Lower leg skin (tissue), 4 donors: ENCODE measurements around the gene STEAP1B. TPM values are rescaled to one million over a fixed set of nuclear protein-coding genes. Genes with fewer than 3 reads are reported as not detected.
"Not testable (repeated sequence)": the region's sequence is repeated elsewhere in the genome, so short reads cannot be mapped to it uniquely, and the experiment has no call there.

Experiments
- DNase-seq, 2 donors: peaks; one replicate each; pipeline ENCODE4 v3.0.0-alpha.2; 2019; ENCODE audit warnings: low spot score in 2 of 2
- H3K4me3 ChIP-seq: fragments of 200-600 bp; sonication (generic); 2 replicates; pipeline ENCODE4 v1.5.1; 2017; ENCODE audit warnings: mild to moderate bottlenecking, low read depth; ENCODE audit not compliant: poor library complexity, severe bottlenecking
- POLR2A ChIP-seq, 2 donors: fragments of 450-650 bp; IDR thresholded peaks; one replicate each; pipeline ENCODE4 v1.6.1; 2016 to 2017; ENCODE audit warnings: antibody characterized with exemption in 2 of 2, mild to moderate bottlenecking in 1 of 2, moderate library complexity in 1 of 2
- WGBS, 2 donors: methylation state at CpG; one replicate each; pipeline ENCODE4 v1.1.5; 2018; 5-methylcytosine and 5-hydroxymethylcytosine counted together
- intact Hi-C: fragments of 100-400 bp; cut with DNase I; formaldehyde crosslinking; loops from one replicate; pipeline ENCODE4 v1.15.0; 2023; ENCODE audit warnings: low total_unique reads
- total RNA-seq, 4 donors: library from RNA; depleted of rRNA; stranded (reverse); fragments of >200 nt; gene quantifications; one replicate each; pipeline ENCODE4 v1.1.0, GENCODE V29; 2016
- TF ChIP-seq, protein P1 (sequence below), 3 donors: fragments of 450-650 bp; IDR thresholded peaks; one replicate each; pipeline ENCODE4 v1.5.1; 2016; ENCODE audit warnings: antibody characterized with exemption in 3 of 3, mild to moderate bottlenecking in 3 of 3, moderate library complexity in 2 of 3

STEAP1B gene
- total RNA-seq, 4 donors from 2014 or later = 0.29 to 1.4 TPM; not detected in 2

DNA sequence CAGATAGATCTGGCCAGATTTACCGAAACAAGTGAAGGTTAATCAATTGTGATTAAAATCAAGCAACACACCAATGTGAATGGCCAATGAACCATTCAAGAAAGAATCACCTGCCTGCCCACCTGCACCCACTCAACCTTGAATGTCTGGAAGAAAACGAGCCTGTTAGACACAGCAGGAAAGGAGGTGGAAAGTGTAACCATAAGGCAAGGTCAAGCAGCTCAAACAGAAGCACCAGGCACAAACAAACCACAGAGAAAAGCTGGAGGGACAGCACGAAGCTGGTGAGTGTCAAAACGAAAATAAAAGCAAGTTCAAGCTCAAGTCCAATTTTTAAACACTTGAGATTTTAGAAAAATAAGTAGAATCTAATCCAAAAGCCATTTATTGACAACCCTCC, 64.9 kb downstream of the STEAP1B start:
- DNase-seq = no peak
- no peak overlapping the region for H3K4me3 ChIP-seq
- intact Hi-C loops = no loop called here
- WGBS, 2 donors = 71 to 78% methylated on average over 4 of the region's 4 CpGs
- TF ChIP-seq POLR2A (IDR thresholded peaks at IDR 0.05) = no peak
- TF ChIP-seq, protein P1, sequence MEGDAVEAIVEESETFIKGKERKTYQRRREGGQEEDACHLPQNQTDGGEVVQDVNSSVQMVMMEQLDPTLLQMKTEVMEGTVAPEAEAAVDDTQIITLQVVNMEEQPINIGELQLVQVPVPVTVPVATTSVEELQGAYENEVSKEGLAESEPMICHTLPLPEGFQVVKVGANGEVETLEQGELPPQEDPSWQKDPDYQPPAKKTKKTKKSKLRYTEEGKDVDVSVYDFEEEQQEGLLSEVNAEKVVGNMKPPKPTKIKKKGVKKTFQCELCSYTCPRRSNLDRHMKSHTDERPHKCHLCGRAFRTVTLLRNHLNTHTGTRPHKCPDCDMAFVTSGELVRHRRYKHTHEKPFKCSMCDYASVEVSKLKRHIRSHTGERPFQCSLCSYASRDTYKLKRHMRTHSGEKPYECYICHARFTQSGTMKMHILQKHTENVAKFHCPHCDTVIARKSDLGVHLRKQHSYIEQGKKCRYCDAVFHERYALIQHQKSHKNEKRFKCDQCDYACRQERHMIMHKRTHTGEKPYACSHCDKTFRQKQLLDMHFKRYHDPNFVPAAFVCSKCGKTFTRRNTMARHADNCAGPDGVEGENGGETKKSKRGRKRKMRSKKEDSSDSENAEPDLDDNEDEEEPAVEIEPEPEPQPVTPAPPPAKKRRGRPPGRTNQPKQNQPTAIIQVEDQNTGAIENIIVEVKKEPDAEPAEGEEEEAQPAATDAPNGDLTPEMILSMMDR (IDR thresholded peaks at IDR 0.05) = no peak

DNA sequence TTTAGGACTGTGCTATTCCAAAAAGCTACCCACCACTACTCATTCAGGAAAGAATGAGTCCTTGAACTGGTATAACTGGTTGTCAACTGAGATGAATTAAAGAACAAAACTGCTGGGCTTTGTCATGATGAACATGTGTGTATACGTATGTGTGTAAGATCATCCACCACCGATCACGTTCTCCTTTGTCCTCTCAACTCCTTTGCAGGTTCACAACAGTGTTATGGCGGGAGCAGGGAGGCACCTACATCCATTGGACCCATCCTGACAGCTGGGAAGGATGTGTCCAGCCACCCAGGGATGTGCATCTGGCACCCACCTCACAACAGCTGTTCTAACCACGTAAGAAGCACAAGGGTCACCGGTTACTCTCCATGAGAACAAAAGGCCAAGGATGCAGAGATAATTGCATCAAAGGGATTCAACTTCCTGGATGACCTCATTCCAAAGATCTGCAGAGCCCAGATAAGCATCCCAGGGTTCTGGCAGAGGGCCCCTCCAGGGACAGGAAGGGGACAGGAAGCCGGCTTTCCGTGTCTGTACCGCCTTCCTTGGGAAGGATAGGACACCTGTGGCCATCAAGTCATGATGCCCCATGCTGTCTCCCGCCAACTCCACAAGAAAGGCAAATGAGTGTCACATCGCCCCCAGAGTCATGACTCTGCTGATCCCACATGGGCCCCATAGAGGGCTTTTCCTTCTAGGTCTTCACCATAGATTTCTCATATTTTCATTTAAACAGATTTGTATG, 66.1 kb downstream of the STEAP1B start:
- H3K4me3 ChIP-seq = no peak overlapping the region
- 63 to 64% methylated on average over 11 of the region's 11 CpGs for WGBS, 2 donors
- intact Hi-C loops = no loop called here
- TF ChIP-seq POLR2A (IDR thresholded peaks at IDR 0.05) = no peak
- TF ChIP-seq, protein P1 (IDR thresholded peaks at IDR 0.05) = no peak
- no peak for DNase-seq

DNA sequence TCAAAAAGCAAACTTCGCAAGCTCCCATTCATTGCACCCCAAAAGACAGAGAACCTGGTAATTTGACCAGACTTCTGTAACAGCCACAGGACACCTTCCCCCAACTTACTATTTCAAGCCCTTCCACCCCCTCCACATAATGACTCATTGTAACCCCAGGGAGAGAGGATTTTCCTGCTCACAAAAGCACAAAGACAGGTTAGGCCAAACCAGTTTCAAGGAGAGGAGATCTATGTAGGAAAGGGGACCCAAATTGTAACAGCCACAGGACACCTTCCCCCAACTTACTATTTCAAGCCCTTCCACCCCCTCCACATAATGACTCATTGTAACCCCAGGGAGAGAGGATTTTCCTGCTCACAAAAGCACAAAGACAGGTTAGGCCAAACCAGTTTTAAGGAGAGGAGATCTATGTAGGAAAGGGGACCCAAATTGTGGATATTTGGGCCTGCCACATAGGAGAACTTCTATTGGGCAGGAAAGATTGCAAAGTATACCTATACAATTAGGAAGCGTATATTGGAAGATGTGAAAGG, 66.8 kb downstream of the STEAP1B start:
- DNase-seq, intact Hi-C loops, H3K4me3 ChIP-seq: not testable (repeated sequence)
- WGBS, 2 donors = 79 to 88% methylated on average over 2 of the region's 2 CpGs

DNA sequence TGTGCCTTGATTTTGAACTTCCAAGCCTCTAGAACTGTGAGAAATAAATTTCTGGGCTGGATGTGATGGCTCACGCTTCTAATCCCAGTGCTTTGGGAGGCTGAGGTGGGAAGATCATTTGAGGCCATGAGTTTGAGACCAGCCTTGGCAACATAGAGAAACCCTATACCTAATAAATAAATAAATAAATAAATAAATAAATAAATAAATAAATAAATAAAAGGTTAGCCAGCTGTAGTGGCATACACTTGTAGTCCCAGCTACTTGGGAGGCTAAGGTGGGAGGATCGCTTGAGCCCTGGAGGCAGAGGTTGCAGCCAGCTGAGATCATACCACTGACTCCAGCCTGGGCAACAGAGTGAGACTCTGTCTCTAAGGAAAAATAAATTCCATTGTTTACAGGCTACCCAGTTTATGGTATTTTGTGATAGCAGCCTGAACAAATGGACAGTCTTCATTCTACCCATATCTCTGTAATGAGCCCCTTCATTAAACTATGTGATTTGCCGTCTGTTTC, 67.7 kb downstream of the STEAP1B start:
- no peak overlapping the region for H3K4me3 ChIP-seq
- no peak for TF ChIP-seq POLR2A (IDR thresholded peaks at IDR 0.05)
- TF ChIP-seq, protein P1 (IDR thresholded peaks at IDR 0.05) = no peak
- intact Hi-C loops = no loop called here
- DNase-seq = no peak
- 91 to 95% methylated on average over 3 of the region's 3 CpGs for WGBS, 2 donors

DNA sequence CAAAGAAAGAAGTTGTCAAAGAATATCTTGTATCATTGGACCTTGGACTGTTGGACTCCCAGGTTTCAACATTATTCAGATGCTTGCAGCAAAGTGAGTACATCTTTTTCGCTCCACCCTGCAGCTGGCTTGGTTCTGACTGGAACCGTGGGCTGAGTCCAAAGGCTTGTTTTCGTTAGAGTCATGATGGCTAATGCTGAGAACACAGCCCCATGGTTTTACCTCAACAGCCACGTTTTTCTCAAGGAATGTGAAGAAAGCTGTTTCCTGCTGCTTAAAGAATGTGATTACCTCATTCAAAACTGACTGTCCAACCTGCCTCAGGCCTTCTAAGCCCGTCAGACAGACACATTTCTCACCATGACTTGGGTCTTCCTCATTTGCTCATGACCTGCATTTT, 69.5 kb downstream of the STEAP1B start:
- DNase-seq = no peak
- TF ChIP-seq, protein P1 (IDR thresholded peaks at IDR 0.05) = no peak
- TF ChIP-seq POLR2A (IDR thresholded peaks at IDR 0.05) = no peak
- H3K4me3 ChIP-seq = no peak overlapping the region
- WGBS, 2 donors = 71% methylated on average over 5 of the region's 5 CpGs
- intact Hi-C loops = no loop called here

DNA sequence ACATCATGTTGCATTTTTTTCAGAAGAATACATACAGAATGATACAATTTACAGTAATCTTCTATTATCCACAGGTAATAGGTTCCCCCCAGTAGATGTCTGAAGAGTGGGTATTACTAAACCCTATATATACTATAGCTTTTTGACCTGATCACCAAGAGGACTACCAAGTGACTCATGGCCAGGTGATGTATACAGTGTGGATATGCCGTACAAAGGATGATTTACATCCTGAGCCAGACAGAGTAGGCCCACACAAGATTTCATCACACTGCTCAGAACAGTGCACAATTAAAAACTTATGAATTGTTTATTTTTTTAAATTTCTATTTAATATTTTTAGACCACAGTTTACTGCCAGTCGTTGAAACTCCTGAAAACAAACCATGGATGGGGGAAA, 70.6 kb downstream of the STEAP1B start:
- WGBS, 2 donors = 72 to 87% methylated on average over 2 of the region's 2 CpGs
- no peak for DNase-seq
- no peak for TF ChIP-seq POLR2A (IDR thresholded peaks at IDR 0.05)
- TF ChIP-seq, protein P1 (IDR thresholded peaks at IDR 0.05) = no peak
- no peak overlapping the region for H3K4me3 ChIP-seq
- intact Hi-C loops = no loop called here
